ENCODE data around the gene PRSS58.

Gene PRSS58

DNA sequence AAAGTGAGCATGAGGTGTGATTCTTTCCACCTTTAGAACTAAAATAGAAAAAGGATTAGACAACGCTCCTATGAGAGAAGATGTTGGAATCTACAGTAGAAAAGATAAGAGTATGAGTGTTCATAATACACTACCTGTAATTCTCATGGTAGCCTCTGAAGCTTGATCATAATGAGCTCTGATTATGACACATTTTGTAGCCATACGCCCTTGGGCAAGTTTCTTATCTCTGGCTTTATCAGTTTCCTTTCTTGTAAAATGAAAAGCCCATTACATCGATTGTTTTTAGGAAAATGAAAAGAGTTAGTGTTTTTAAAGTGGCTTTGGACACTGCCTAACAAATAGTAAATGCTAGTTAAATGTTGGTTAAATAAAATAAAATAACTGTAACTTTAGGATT lies 22.4 kb upstream of the PRSS58 start:
- Histone ChIP-seq H3K4me3 (no peak overlapping the region), H3K9ac (no peak overlapping the region)
- TF ChIP-seq Cebpa-rat (IDR thresholded peaks at IDR 0.05) = no peak

GRCh38 chr7:142279601-142280000 lies 21.7 kb upstream of the PRSS58 start:
- H3K27me3 ChIP-seq = no peaks in the 10 kb centered on the region
- H3K36me3 ChIP-seq = no peaks in the 10 kb centered on the region
- H3K9me3 ChIP-seq (replicated peaks in 1 of 11) = peaks cover 13 to 27% (median 19%) of the 10 kb centered on the region in 11 experiments; a peak in 21 of 22 replicates
- no peak overlapping the region for H3K27ac ChIP-seq
- no peak for TF ChIP-seq Cebpa-rat (IDR thresholded peaks at IDR 0.05)
- no peak overlapping the region for H3K4me3 ChIP-seq
- H3K9ac ChIP-seq = no peak overlapping the region
- no peak overlapping the region for H3K4me2 ChIP-seq
- H4K20me1 ChIP-seq = no peaks in the 10 kb centered on the region
- no peaks in the 10 kb centered on the region for H3K4me1 ChIP-seq

More for the DNA sequence above, 22.4 kb upstream of the PRSS58 start:
- H4K20me1 ChIP-seq = no peaks in the 10 kb centered on the region
- no peak overlapping the region for H3K27ac ChIP-seq
- H3K27me3 ChIP-seq = no peaks in the 10 kb centered on the region
- H3K9me3 ChIP-seq (replicated peaks in 1 of 11) = peaks cover 7 to 20% (median 15%) of the 10 kb centered on the region in 11 experiments; a peak in 20 of 22 replicates
- no peak overlapping the region for H3K4me2 ChIP-seq
- H3K4me1 ChIP-seq = no peaks in the 10 kb centered on the region
- no peaks in the 10 kb centered on the region for H3K36me3 ChIP-seq

DNA sequence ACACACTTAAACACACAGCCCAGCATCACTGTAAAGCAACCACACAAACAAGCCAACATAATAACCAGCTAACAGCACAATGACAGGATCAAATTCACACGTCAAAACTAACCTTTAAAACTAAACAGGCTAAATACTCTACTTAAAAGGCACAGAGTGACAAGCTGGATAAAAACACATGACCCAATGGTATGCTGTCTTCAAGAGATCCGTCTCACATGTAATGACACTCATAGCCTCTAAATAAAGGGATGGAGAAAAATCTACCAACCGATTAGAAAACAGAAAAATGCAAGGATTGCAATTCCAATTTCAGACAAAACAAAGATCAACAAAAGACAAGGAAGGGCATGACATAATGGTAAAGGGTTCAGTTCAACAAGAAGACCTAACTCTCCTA lies 17.2 kb upstream of the PRSS58 start:
- Histone ChIP-seq H3K9ac (no peak overlapping the region), H4K20me1 (no peaks in the 10 kb centered on the region), H3K36me3 (no peaks in the 10 kb centered on the region), H3K27ac (no peak overlapping the region), H3K4me2 (no peak overlapping the region), H3K4me3 (no peak overlapping the region), H3K4me1 (no peaks in the 10 kb centered on the region), H3K9me3 (replicated peaks in 1 of 11) (peaks cover 16 to 31% (median 23%) of the 10 kb centered on the region in 11 experiments; a peak in 21 of 22 replicates), H3K27me3 (no peaks in the 10 kb centered on the region)
- TF ChIP-seq Cebpa-rat (IDR thresholded peaks at IDR 0.05) = no peak

GRCh38 chr7:142272841-142273240 lies 15.0 kb upstream of the PRSS58 start:
- no peak for TF ChIP-seq Cebpa-rat (IDR thresholded peaks at IDR 0.05)
- Histone ChIP-seq H3K9ac (no peak overlapping the region), H3K27ac (no peak overlapping the region)

GRCh38 chr7:142263598-142264380 lies 5.9 kb upstream of the PRSS58 start:
- H3K27ac ChIP-seq = no peak overlapping the region
- H3K4me3 ChIP-seq = no peak overlapping the region
- H3K9ac ChIP-seq = no peak overlapping the region
- H3K36me3 ChIP-seq = no peaks in the 10 kb centered on the region
- no peak for TF ChIP-seq Cebpa-rat (IDR thresholded peaks at IDR 0.05)
- peaks cover 0 to 22% (median 7%) of the 10 kb centered on the region in 11 experiments; a peak in 10 of 22 replicates for H3K9me3 ChIP-seq (replicated peaks in 1 of 11)
- H4K20me1 ChIP-seq = no peaks in the 10 kb centered on the region
- no peak overlapping the region for H3K4me2 ChIP-seq
- peaks cover 0 to 5% (median 0%) of the 10 kb centered on the region in 10 experiments; a peak in 2 of 20 replicates for H3K4me1 ChIP-seq
- H3K27me3 ChIP-seq = no peaks in the 10 kb centered on the region

More at GRCh38 chr7:142272841-142273240, 15.0 kb upstream of the PRSS58 start:
- H3K36me3 ChIP-seq = no peaks in the 10 kb centered on the region
- no peak overlapping the region for H3K4me3 ChIP-seq
- no peaks in the 10 kb centered on the region for H3K4me1 ChIP-seq
- H3K4me2 ChIP-seq = no peak overlapping the region
- no peaks in the 10 kb centered on the region for H3K27me3 ChIP-seq
- no peaks in the 10 kb centered on the region for H4K20me1 ChIP-seq
- peaks cover 16 to 31% (median 23%) of the 10 kb centered on the region in 11 experiments; a peak in 21 of 22 replicates for H3K9me3 ChIP-seq (replicated peaks in 1 of 11)

GRCh38 chr7:142250705-142251104 lies 7.2 kb downstream of the PRSS58 start:
- Histone ChIP-seq H3K4me3 (no peak overlapping the region), H3K27ac (no peak overlapping the region), H3K9ac (no peak overlapping the region), H3K36me3 (no peaks in the 10 kb centered on the region), H4K20me1 (no peaks in the 10 kb centered on the region), H3K9me3 (replicated peaks in 1 of 11) (no peaks in the 10 kb centered on the region), H3K4me2 (no peak overlapping the region), H3K27me3 (no peaks in the 10 kb centered on the region), H3K4me1 (no peaks in the 10 kb centered on the region)
- no peak for TF ChIP-seq Cebpa-rat (IDR thresholded peaks at IDR 0.05)

DNA sequence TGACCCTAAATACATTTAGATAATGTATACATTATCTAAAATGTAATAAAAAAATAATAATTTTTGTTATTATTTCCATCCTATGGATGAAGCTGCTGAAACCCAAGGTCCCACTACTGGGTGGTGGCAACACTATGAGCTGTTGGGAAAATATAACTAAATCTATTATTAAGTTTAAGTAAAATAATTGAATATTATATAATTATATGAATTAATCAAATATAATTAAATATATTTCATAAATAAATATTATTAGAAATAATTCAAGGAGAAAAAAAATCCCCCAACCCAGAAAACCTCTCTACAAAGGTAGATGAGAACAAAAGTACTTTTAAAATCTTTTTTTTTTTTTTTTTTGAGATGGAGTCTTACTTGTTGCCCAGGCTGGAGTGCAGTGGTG lies 7.9 kb downstream of the PRSS58 start:
- no peaks in the 10 kb centered on the region for H3K36me3 ChIP-seq
- no peak overlapping the region for H3K9ac ChIP-seq
- H4K20me1 ChIP-seq = no peaks in the 10 kb centered on the region
- no peak overlapping the region for H3K27ac ChIP-seq
- H3K4me1 ChIP-seq = no peaks in the 10 kb centered on the region
- no peak overlapping the region for H3K4me2 ChIP-seq
- no peaks in the 10 kb centered on the region for H3K27me3 ChIP-seq
- no peak overlapping the region for H3K4me3 ChIP-seq
- no peak for TF ChIP-seq Cebpa-rat (IDR thresholded peaks at IDR 0.05)
- H3K9me3 ChIP-seq (replicated peaks in 1 of 11) = no peaks in the 10 kb centered on the region

GRCh38 chr7:142248166-142249160 lies 9.4 kb downstream of the PRSS58 start:
- H4K20me1 ChIP-seq = no peaks in the 10 kb centered on the region
- no peaks in the 10 kb centered on the region for H3K4me1 ChIP-seq
- H3K36me3 ChIP-seq = no peaks in the 10 kb centered on the region
- TF ChIP-seq Cebpa-rat (IDR thresholded peaks at IDR 0.05) = no peak
- H3K27ac ChIP-seq = no peak overlapping the region
- no peak overlapping the region for H3K4me2 ChIP-seq
- no peaks in the 10 kb centered on the region for H3K27me3 ChIP-seq
- H3K9me3 ChIP-seq (replicated peaks in 1 of 11) = no peaks in the 10 kb centered on the region
- no peak overlapping the region for H3K4me3 ChIP-seq
- H3K9ac ChIP-seq = no peak overlapping the region

- Histone ChIP-seq H4K20me1 (no peaks in the 10 kb centered on the region), H3K36me3 (no peaks in the 10 kb centered on the region), H3K27ac (no peak overlapping the region), H3K9ac (no peak overlapping the region), H3K9me3 (replicated peaks in 1 of 11) (no peaks in the 10 kb centered on the region), H3K27me3 (no peaks in the 10 kb centered on the region), H3K4me2 (no peak overlapping the region), H3K4me1 (peaks cover 0 to 13% (median 8%) of the 10 kb centered on the region in 10 experiments; a peak in 13 of 20 replicates), H3K4me3 (no peak overlapping the region)
- no peak for TF ChIP-seq Cebpa-rat (IDR thresholded peaks at IDR 0.05)
Measured at GRCh38 chr7:142243823-142244222, 14.0 kb downstream of the PRSS58 start.
